Ishikawa (cell line): Measurements from ENCODE around the gene ZFAND3.

Source experiments
- CEBPB ChIP-seq: IDR thresholded peaks from 2 replicates; pipeline ENCODE4 v1.6.1; 2012
- CREB1 ChIP-seq: IDR thresholded peaks from 2 replicates; pipeline ENCODE4 v1.6.1; 2012; ENCODE audit warnings: low read depth
- EGR1 ChIP-seq: IDR thresholded peaks from 2 replicates; pipeline ENCODE4 v1.6.1; 2012
- EP300 ChIP-seq: IDR thresholded peaks from 2 replicates; pipeline ENCODE4 v1.6.1; 2012; ENCODE audit warnings: borderline replicate concordance
- FOXM1 ChIP-seq: IDR thresholded peaks from 2 replicates; pipeline ENCODE4 v1.6.1; 2012; ENCODE audit warnings: low read depth, borderline replicate concordance
- NFIC ChIP-seq: IDR thresholded peaks from 2 replicates; pipeline ENCODE4 v1.6.1; 2012
- RAD21 ChIP-seq: IDR thresholded peaks from 2 replicates; pipeline ENCODE4 v1.6.1; 2012; ENCODE audit warnings: low read depth
- TAF1 ChIP-seq: IDR thresholded peaks from 2 replicates; pipeline ENCODE4 v1.6.1; 2012; ENCODE audit warnings: low read depth, mild to moderate bottlenecking
- TCF12 ChIP-seq: IDR thresholded peaks from 2 replicates; pipeline ENCODE4 v1.6.1; 2012; ENCODE audit warnings: low read depth
- TEAD4 ChIP-seq: IDR thresholded peaks from 2 replicates; pipeline ENCODE4 v1.6.1; 2012
- YY1 ChIP-seq: IDR thresholded peaks from 2 replicates; pipeline ENCODE4 v1.6.1; 2012; ENCODE audit warnings: low read depth
- ZBTB7A ChIP-seq: IDR thresholded peaks from 2 replicates; pipeline ENCODE4 v1.6.1; 2012; ENCODE audit warnings: low read depth
- TF ChIP-seq, protein P1 (sequence below): IDR thresholded peaks from 2 replicates; pipeline ENCODE4 v1.6.1; 2012
- TF ChIP-seq, protein P2 (sequence below): IDR thresholded peaks from 2 replicates; pipeline ENCODE4 v1.6.1; 2012
- TF ChIP-seq, protein P3 (sequence below): IDR thresholded peaks from 2 replicates; pipeline ENCODE4 v1.6.1; 2012; ENCODE audit warnings: low read depth, mild to moderate bottlenecking

ZFAND3 gene

GRCh38 chr6:37877373-37878149, 58.0 kb downstream of the ZFAND3 start:
- TF ChIP-seq EP300 (no peak), TEAD4 (no peak), FOXM1 (no peak), TAF1 (no peak), TCF12 (no peak), EGR1 (no peak), CEBPB (no peak)
- TF ChIP-seq, protein P1, sequence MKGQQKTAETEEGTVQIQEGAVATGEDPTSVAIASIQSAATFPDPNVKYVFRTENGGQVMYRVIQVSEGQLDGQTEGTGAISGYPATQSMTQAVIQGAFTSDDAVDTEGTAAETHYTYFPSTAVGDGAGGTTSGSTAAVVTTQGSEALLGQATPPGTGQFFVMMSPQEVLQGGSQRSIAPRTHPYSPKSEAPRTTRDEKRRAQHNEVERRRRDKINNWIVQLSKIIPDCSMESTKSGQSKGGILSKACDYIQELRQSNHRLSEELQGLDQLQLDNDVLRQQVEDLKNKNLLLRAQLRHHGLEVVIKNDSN, result no peak
- TF ChIP-seq, protein P2, sequence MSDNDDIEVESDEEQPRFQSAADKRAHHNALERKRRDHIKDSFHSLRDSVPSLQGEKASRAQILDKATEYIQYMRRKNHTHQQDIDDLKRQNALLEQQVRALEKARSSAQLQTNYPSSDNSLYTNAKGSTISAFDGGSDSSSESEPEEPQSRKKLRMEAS, result no peak

GRCh38 chr6:37878150-37878710, 58.7 kb downstream of the ZFAND3 start:
- TF ChIP-seq TAF1, result no peak
- TF ChIP-seq, protein P2, result no peak
- no peak for TF ChIP-seq ZBTB7A
- no peak for TF ChIP-seq RAD21
- TF ChIP-seq, protein P1, result no peak
- TF ChIP-seq FOXM1, result no peak
- TF ChIP-seq, protein P3, sequence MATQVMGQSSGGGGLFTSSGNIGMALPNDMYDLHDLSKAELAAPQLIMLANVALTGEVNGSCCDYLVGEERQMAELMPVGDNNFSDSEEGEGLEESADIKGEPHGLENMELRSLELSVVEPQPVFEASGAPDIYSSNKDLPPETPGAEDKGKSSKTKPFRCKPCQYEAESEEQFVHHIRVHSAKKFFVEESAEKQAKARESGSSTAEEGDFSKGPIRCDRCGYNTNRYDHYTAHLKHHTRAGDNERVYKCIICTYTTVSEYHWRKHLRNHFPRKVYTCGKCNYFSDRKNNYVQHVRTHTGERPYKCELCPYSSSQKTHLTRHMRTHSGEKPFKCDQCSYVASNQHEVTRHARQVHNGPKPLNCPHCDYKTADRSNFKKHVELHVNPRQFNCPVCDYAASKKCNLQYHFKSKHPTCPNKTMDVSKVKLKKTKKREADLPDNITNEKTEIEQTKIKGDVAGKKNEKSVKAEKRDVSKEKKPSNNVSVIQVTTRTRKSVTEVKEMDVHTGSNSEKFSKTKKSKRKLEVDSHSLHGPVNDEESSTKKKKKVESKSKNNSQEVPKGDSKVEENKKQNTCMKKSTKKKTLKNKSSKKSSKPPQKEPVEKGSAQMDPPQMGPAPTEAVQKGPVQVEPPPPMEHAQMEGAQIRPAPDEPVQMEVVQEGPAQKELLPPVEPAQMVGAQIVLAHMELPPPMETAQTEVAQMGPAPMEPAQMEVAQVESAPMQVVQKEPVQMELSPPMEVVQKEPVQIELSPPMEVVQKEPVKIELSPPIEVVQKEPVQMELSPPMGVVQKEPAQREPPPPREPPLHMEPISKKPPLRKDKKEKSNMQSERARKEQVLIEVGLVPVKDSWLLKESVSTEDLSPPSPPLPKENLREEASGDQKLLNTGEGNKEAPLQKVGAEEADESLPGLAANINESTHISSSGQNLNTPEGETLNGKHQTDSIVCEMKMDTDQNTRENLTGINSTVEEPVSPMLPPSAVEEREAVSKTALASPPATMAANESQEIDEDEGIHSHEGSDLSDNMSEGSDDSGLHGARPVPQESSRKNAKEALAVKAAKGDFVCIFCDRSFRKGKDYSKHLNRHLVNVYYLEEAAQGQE, result no peak
- no peak for TF ChIP-seq YY1
- TF ChIP-seq CEBPB, result no peak
- TF ChIP-seq CREB1, result no peak
- TF ChIP-seq TEAD4, result no peak
- no peak for TF ChIP-seq TCF12
- TF ChIP-seq NFIC, result no peak
- no peak for TF ChIP-seq EP300
- TF ChIP-seq EGR1, result no peak

DNA sequence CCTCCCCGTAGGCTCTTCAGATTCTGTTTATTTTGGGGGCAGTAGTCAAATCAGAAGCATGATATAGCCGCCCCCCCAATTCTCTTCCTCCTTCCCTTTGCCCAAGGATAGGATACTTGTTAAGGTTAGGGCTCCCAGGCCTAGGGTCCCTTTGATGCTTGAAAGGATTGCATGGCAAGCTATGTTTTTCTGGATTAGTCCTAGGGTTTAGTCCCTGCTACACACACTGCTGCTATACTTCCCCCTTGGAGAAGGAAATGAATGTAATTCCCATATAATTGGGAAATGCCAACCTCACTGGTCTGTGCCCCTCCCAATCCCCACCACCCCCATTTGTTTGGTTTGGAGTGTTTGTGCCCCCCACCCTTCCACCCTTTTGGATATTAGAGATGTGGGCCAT, 62.8 kb downstream of the ZFAND3 start:
- TF ChIP-seq TCF12, result no peak
- TF ChIP-seq CEBPB, result no peak
- TF ChIP-seq EGR1, result no peak
- no peak for TF ChIP-seq TEAD4
- no peak for TF ChIP-seq CREB1
- TF ChIP-seq, protein P3, result no peak
- no peak for TF ChIP-seq RAD21
- no peak for TF ChIP-seq YY1
- TF ChIP-seq FOXM1, result no peak
- TF ChIP-seq ZBTB7A, result no peak
- no peak for TF ChIP-seq TAF1
- TF ChIP-seq, protein P1, result no peak
- no peak for TF ChIP-seq NFIC
- TF ChIP-seq, protein P2, result no peak
- no peak for TF ChIP-seq EP300

GRCh38 chr6:37882724-37883413, 63.3 kb downstream of the ZFAND3 start:
- TF ChIP-seq, protein P3, result no peak
- TF ChIP-seq CEBPB, result no peak
- no peak for TF ChIP-seq EP300
- TF ChIP-seq EGR1, result no peak
- no peak for TF ChIP-seq TAF1
- TF ChIP-seq TEAD4, result no peak
- TF ChIP-seq, protein P1, result no peak
- no peak for TF ChIP-seq YY1
- no peak for TF ChIP-seq ZBTB7A
- no peak for TF ChIP-seq CREB1
